HG02623 (cell line): Measurements from ENCODE around the gene RBM27.
A peak's percentile ranks its signal among the peaks of the same experiment; 100 is the strongest.
"Not testable (repeated sequence)": the region's sequence is repeated elsewhere in the genome, so short reads cannot be mapped to it uniquely, and the experiment has no call there.

ENCODE experiments used
- ATAC-seq: cut with Tn5 transposase; IDR thresholded peaks from one replicate; pipeline ENCODE4 v1.9.1; 2021; ENCODE audit warnings: moderate library complexity; ENCODE audit not compliant: unreplicated experiment

The RBM27 gene

DNA sequence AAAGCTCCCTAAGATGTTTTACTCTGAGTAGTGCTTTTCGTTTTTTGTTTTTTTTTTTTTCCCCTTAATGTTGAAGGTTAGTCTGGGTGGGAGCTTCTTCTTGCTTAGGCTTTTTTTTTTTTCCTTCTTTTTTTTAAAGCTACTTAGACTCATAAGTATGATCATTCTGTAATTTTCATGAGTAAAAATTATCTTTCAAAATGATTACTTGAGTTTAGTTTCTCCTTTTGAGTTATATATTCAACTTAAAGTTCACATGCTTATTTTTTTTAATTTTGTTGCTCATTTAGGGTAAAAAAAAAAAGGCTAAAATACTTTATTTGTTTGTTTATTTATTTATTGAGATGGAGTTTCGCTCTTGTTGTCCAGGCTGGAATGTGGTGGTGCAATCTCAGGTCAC lies 2.9 kb downstream of the RBM27 start:
- no peak for ATAC-seq

DNA sequence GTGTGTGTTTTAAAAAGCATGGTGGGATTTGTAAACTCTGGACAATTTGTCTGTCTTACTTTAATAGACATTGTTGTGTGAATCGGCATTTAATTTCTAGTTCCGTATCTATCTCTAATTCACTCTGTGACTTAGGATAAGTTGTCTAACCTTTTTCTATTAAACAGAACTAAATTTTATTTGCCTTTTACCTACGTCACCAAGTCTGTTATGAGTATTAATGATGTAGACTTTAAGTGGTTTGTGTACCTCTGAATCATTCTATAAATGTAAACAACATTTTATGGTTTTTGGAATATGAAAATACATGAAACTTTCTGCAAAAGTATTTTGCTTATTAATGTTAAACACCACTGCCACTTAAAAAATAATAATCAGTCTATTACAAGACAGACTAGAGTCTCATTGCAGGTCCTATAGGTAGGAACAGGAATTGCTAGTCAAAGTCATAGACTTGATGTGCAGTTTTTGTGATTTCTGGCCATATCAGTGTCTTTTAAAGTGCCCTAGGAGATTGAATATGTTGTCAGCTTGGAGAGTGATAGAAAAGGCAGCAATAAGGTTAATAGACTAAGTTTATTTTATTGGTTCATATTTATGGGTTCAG lies 5.6 kb downstream of the RBM27 start:
- no peak for ATAC-seq

DNA sequence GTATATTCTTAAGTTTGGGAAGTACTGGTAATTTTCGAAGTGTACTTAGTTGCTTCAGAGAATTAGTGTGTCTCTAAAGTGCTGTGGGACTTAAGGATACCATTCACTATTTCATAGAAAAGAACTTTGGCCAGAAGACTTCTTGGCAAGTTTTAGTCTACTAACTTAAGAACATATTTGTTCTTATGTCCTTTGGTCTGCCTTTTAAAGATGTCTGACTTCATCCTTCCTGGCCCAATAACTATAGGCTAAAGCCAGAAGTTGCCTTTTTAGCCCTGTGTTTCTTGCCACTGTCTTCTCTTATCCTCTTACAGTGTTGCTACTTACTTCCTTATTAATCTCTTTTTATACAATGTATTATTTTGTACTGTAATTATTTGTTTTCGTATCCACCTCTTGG lies 6.3 kb downstream of the RBM27 start:
- no peak for ATAC-seq

DNA sequence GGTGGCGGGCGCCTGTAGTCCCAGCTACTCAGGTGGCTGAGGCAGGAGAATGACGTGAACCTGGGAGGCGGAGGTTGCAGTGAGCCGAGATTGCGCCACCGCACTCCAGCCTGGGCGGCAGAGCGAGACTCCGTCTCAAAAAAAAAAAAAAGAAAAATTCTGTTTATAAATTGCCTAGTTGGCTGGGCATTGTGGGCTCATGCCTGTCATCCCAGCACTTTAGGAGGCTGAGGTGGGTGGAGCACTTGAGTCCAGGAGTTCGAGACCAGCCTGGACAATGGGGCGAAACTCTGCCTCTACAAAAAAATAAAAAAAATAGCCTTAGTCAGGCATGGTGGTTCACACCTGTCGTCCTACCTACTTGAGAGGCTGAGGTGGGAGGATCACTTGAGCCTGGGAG lies 7.4 kb downstream of the RBM27 start:
- ATAC-seq = not testable (repeated sequence)

DNA sequence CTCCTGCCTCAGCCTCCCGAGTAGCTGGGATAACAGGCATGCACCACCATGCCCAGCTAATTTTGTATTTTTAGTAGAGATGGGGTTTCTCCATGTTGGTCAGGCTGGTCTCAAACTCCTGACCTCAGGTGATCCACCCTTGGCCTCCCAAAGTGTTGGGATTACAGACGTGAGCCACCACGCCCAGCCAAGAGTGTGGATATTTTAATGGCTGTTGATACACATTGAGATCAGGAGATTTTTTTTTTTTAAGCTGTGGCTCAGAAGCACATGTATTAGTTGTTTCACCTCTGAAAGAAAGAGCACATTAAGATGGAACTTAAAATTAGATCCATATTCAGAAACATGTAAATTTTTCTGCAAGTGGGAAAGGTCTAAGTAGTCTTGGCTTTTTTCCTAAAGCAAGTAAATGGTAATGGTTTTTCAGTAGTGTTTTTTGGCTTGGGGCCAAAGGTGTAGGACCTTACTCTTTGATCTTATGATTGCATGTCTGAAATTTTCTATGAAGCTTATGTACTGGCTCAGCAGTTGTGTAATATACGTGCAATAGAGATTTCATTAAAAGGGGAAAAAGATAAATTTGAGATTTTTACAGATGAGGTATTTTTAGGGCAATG lies 9.9 kb downstream of the RBM27 start:
- no peak for ATAC-seq

DNA sequence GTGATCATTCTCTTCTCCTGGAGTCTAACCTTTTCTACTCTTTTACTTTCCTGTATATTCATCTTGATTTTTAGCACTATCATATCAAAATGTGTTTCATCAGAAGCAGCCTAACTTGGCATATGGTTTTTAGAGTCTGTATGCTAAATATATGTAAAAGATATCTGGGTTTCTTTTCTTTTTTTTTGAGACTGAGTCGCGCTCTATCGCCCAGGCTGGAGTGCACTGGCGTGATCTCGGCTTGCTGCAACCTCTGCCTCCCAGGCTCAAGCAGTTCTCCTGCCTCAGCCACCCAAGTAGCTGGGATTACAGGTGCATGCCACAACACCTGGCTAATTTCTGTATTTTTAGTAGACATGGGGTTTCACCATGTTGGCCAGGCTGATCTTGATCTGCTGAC lies 11.5 kb downstream of the RBM27 start:
- not testable (repeated sequence) for ATAC-seq

DNA sequence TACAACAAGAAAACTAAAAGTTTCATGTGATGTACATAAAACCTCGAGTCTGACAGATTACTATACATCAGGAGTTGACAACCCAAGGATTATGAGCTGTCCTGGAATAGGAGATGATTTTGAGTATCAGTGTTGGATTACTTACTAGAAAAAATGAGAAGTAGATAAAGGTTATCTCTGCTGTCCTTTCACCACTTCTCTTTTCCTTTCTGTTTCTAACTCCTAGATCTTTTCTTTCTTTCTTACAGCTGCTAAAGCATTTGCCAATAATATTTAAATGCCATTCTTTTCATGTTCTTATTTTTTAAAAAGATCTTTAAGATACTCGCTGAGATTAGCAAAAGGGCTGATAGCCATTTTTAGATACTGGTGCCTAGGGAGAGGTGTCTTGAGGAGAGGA lies 14.8 kb downstream of the RBM27 start:
- no peak for ATAC-seq

DNA sequence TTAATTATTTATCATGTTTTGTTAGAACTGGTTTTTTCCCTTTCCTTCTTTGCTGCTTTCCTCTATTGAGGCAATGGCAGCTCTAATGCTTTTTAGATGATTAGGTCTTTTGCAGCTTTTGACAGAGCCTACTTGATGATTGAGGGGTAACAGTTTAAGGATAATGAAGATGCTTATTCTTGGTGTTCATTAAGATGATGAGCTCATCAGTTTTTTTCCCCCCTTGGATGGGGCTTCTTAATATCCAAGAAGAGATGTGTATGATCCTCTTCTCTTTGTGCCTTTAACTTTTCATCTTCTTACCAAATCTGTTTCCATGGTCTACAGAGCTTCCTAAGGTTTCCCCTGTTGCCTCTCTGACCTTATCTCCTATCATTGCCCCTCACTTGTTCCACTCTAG lies 15.8 kb downstream of the RBM27 start:
- ATAC-seq = no peak

DNA sequence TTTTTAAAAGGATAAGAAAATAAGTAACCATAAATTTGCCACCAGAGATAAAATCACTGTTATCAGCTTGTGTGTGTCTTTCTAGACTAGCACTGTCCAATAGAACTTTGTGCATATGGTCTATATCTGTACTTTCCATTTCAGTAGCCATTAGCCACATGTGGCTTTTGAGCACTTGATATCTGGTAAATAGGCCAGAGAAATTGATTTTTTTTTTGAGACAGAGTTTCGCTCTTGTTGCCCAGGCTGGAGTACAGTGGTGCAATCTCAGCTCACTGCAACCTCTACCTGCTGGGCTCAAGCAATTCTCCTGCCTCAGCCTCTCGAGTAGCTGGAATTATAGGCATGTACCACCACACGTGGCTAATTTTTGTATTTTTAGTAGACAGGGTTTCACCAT lies 17.8 kb downstream of the RBM27 start:
- ATAC-seq = no peak

DNA sequence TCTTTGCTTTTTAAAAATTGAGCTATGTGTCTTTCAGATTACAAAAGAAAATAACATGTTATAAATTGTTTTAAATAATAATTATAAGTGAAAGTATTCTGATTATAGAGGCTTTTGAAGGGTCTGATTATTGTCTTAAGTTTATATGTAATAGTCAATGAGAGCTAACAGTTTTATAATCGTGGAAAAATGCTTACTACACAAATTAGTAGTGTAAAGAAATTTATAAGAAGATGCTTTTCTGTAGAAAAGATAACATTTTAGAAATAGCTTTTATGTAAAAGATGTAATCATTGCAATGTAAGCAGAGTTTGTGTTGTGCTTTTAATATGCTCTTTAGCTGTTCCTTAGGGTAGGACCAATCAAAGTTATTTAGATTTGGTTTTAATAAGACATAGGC lies 18.6 kb downstream of the RBM27 start:
- ATAC-seq = no peak

DNA sequence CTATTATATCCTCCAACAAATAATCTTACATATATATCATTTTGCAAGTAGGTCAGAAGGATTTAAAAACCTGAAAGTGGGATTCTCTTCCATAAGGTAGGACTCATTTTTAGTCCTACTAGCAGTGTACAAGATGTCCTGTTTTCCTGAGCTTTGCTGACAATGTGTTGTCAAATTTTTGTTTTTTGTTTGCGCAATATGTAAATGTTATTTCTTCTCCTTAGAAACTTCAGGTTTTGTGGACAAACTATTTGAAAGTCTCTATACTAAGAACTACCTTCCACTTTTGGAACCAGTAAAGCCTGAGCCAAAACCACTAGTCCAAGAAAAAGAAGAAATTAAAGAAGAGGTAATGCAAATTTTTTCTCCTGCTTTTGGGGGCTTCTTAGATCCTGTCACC lies 19.8 kb downstream of the RBM27 start:
- no peak for ATAC-seq

DNA sequence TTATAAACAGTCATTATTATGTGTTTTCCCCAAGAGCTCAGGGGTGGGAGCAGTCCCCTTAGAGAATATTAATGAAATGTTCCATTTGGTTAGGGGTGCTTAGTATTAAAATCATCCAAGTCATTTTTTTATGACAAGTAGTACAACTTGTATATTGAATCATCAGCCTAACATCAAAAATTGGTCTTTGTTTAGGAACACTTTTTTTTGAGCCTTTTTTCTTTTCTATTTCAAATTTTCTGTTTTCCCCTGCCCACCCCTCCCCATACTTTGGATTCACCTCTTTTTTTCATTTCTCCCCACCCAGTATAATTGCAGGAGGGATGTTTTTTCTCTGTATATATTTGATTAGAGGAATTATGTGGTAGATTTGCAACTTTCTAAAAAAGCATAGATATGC lies 25.8 kb downstream of the RBM27 start:
- ATAC-seq = no peak

DNA sequence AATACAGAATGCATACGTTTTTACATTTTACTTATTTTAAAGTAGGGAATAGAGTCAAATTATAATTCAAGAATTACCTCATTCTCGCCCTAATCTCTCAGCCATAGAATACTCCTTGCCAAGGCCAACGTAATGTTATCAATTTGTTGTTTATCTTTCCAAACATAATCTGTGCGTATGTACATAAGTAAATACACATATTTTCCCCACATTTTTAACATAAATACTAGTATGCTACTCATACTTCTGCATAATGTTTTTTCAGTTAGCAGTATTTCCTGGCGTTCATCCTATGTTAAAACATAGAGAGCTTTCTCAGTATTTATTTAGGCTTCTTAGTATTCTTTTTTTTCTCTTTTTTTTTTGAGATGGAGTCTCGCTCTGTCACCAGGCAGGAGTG lies 28.8 kb downstream of the RBM27 start:
- ATAC-seq = no peak

DNA sequence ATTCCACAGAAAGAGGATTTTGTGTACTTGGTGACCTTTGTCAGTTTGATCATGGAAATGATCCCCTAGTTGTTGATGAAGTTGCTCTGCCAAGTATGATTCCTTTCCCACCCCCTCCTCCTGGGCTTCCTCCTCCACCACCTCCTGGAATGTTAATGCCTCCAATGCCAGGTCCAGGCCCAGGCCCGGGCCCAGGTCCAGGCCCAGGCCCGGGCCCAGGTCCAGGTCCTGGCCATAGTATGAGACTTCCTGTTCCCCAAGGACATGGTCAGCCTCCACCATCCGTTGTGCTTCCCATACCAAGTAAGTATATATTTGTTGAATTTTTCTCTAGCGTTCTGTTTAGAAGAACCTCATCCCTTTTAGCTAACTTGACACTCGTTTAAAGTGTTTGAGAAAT lies 30.0 kb downstream of the RBM27 start:
- ATAC-seq = no peak

DNA sequence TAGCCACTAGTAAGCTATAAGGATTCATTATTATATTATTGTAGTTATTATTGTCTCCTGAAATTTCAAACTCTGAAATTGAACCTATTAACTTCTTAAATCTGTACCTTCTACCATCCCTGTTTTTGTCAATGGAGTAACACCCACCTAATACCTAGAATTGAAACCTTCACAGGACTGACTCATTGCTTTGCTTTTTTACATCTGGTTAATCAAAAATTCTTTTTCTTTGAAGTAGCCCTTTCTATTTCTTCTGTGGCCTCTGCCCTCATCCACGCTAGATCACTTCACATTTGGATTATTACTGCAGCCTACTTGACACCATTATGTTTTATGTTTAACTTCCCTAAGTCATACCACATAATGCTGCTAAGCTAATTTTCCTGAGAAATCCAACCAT lies 35.6 kb downstream of the RBM27 start:
- ATAC-seq = peak; percentile 52

DNA sequence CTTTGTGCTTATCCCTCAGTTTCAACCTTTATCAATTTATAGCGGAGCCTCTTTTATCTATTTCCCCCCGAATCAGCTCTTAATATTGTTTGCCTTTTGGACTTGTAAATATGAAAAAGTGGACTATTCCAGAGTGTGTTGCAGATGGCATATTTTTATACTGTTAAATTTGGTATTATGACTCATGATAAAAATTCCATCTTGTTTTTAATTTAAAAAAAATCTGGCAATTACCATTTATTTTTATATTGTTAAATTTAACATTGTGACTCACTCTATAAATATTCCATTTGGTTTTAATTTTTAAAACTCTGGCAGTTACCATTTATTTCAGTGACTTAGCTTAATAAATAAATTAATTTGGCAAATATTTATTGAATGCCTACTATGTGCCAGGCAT lies 37.5 kb downstream of the RBM27 start:
- ATAC-seq = no peak

DNA sequence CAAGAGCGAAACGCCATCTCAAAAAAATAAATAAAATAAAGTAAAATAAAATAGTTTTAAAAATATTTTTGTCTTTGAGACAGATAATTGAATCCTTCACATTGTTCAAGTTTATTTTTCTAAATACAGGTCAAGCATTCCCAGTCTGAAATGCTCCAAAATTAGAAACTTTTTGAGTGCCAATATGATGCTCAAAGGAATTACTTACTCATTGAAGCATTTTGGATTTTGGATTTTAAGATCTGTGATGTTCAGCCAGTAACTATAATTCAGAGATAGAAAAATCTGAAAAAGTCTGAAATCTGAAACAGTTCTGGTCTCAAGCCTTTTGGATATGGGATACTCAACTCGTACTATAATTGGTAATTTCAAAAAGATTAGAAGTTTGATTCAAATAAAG lies 39.8 kb downstream of the RBM27 start:
- no peak for ATAC-seq

DNA sequence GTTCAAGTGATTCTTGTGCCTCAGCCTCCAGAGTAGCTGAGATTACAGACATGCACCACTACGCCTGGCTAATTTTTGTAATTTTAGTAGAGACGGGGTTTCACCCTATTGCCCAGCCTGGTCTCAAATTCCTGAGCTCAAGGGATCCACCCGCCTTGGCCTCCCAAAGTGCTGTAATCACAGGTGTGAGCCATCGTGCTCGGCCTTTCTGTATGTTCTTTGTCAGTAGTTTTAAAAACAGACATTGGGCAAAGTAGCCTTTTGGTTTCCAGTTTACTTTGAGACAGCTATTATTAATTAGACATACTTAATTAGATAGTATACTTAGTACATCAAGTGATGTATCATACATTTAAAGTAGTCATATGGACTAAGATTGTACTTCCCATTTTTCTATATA lies 45.2 kb downstream of the RBM27 start:
- no peak for ATAC-seq

DNA sequence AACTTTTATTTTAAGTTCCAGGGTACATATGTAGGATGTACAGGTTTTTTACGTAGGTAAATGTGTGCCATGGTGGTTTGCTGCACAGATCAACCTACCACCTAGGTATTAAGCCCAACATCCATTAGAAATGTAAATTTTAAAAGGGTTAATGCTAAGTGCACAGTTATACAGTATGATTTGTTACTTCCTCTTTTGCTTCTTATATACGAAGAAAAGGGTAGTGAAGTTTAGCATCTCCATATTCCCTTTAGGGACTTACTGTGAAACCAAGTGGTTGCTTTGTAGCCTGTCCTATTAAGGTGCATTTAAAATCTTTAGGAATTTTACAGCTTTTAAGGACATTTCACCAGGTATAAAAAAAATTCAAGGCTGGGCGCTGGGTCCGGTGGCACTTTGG lies 46.4 kb downstream of the RBM27 start:
- ATAC-seq = no peak
